GM21737 (cell line): ENCODE results near the gene GGN.

Source experiments
- ATAC-seq: cut with Tn5 transposase; IDR thresholded peaks from one replicate; pipeline ENCODE4 v1.9.1; 2021; ENCODE audit warnings: mild to moderate bottlenecking, moderate library complexity; ENCODE audit not compliant: unreplicated experiment

Gene GGN

DNA sequence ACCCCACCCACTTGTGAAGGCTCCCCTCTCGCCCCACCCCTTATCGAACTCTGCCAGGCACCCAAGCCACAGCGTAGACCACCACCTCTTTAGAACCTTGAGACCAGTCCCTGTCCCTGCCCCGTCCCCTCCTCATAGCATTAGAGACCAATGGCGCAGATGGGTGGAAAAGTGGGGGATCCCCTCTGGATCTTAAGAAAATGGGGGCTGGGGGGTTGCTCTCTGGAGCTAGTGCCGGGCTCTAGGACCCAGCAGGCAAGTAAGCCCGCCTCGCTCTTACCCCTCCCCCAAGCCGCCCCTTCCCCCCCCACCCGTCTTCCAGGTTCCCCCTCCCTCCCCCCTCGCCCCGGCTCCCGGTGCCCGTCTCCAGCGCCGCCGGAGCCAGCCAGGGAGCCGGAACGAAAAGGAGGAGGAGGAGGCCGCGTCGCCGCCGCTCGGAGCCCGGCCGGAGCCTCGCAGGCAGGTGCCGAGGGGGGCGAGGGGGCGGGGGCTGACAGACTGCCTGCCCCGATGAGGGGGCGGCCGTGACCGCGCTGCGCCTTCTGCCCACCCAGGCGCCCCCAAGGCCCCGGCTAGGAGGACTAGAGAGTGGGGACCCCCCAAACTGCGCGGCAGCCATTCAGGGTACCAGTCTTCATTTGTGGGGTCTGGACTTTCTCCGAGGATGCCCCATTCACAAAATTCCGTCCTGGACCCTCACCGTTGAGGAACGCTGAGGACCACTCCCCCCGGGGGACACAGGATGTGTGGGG lies 691 bp upstream of the GGN start, which contains the start of gene SPRED3:
TSS of gene SPRED3 (plus strand) at position 349 of the 752 bp plus-strand sequence. CDS start 1,606 bp downstream, outside the sequence.
- ATAC-seq, result no peak

GRCh38 chr19:38386971-38387549 lies 774 bp downstream of the GGN start:
- ATAC-seq, result no peak

DNA sequence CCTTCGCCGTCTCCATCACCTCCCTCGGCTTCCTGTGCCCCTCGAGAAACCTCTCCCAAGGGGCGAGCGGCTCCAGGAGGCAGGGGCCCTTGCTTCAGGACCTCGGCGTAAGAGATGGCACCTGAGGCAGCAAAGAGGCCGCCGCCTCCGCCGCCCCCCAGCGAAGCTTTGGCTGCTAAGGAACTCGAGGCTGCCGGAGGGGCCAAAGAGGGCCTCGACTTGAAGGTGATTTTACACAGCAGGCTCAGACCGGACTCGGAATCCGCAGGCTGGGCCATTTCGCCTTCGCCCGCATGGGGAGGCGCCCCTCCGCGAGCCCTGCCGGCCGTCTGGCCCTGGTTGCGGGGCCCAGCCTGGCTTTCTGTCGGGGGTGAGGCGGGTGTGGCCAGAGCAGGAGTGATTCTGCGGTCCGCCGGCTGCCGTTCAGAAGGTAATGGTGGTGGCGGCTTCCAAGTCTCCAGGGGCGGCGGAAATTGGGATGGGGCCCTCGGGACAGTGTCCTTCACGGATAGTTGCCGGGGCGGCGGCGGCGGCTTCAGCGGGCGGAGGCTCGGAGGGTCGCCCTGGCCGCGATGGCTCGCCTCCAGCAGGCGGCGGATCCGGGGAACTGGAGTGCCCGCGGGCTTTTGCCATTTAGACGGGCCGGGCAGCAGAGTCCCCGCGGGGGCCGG lies 1.4 kb downstream of the GGN start:
- ATAC-seq, result no peak

GRCh38 chr19:38385804-38386257 lies 2.0 kb downstream of the GGN start:
- no peak for ATAC-seq

- ATAC-seq, result no peak
Observed at GRCh38 chr19:38385057-38385803, 2.6 kb downstream of the GGN start.

- no peak for ATAC-seq
Observed at GRCh38 chr19:38384209-38385027, 3.4 kb downstream of the GGN start.

GRCh38 chr19:38383743-38384142 lies 4.1 kb downstream of the GGN start:
- ATAC-seq, result no peak

- ATAC-seq, result no peak
Observed at GRCh38 chr19:38383184-38383583, 4.7 kb downstream of the GGN start.

- ATAC-seq, result no peak
Observed at GRCh38 chr19:38381138-38381537, 6.7 kb downstream of the GGN start.

DNA sequence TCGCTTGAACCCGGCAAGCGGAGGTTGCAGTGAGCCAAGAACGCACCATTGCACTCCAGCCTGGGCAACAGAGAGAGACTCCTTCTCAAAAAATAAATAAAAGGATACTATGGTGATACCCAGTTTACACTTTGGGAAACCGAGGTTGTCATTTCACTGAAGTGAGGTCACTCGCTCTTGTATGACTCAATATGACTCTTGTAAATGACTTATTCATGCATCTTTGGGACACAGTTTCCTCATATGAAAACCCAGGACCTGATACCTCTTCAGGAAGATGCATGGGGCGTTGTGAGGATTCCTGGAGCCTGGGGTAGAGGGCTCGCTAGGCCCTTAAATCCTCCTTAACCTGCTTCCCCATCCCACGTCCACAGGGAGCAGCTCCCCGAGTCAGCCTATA lies 9.0 kb downstream of the GGN start:
- ATAC-seq, result no peak

DNA sequence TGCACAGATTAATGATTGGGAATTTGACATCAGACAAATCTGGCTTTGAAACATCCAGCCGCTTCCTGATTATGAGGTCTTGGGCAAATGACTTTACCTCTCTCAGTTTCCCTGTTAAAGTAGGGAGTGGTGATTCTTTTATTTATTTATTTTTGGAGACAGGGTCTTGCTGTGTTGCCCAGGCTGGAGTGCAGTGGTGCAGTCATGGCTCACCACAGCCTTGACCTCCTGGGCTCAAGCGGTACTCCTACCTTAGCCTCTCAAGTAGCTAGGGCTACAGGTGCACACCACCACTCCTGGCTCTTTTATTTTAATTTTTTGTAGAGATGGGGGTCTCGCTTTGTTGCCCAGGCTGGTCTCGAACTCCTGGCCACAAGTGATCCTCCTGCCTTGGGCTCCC lies 10.8 kb downstream of the GGN start:
- no peak for ATAC-seq

DNA sequence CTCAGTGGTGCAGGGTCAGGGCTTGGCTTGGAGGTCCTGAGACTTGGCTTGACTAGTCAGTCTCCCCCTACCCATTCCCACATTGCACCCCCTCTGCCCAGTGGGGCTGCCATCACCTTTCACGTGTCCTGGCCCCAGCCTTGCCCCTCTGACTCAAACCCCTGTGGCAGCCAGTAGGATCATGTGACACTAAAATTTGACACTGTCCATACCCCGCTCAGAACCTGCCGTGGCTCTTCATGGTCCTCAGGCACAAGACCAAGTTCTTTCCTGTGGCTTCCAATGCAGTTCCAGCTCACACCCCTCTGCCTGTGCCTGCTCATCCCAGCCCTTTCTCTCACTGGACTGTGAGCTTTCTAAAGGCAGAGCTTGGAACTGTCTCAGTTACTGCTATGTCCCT lies 11.3 kb downstream of the GGN start:
- ATAC-seq, result no peak

GRCh38 chr19:38375748-38376147 lies 12.1 kb downstream of the GGN start:
- no peak for ATAC-seq

- ATAC-seq, result no peak
Observed at GRCh38 chr19:38375098-38375493, 12.7 kb downstream of the GGN start.

DNA sequence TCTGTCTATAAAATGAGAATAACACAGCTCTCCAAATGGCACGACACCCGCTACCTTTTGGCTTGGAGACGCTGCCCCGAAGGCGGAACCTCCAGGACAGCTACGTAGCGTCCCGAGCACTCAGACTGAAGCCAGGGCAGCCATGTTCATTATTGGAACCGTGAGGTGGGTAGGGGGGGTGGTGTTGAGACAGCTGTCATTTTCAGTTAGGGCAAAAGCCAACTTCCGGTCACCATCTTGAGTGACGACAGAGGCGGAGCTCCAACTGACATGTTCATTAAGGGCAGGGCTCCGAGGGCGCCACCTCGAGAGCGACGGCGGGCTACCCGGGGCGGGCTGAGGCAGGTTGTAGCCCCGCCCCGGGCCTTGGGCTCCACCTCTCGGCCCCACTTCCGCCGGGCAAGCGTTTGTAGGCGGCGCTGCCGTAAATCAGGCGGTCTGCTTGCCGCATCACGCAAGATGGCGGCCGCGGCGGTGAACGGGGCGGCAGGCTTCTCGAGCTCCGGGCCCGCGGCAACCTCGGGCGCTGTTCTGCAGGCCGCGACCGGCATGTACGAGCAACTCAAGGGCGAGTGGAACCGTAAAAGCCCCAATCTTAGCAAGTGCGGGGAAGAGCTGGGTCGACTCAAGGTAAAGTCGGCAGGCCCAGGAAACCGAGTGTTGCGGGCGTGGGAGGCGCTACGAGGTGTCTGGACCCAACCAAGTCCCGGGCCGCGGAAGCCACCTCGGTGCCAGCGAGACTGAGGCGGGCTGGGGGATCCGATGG lies 13.3 kb downstream of the GGN start, which contains the start of gene PSMD8:
TSS of gene PSMD8 (plus strand) at position 240 of the 766 bp plus-strand sequence. CDS start at position 271, 31 bp downstream.
- ATAC-seq, result peak; percentile 90

GRCh38 chr19:38373907-38374331 lies 13.9 kb downstream of the GGN start:
- ATAC-seq, result no peak

GRCh38 chr19:38371081-38371480 lies 16.8 kb downstream of the GGN start:
- no peak for ATAC-seq

DNA sequence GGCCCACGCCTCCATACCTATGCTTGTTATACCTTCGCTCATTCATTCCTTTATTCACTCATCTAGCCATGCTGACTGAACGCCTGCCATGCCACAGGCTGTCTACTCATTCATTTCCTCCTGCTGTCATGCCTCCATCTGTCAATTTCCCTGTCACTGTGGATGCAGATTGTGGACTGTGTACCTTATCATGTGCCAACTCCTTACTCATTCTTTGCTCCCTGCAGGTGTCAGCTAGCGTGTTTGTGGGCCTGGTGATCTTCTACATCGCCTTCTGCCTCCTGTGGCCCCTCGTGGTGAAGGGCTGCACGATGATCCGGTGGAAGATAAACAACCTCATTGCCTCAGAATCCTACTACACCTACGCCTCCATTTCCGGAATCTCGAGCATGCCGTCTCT lies 17.5 kb downstream of the GGN start:
- ATAC-seq, result no peak

DNA sequence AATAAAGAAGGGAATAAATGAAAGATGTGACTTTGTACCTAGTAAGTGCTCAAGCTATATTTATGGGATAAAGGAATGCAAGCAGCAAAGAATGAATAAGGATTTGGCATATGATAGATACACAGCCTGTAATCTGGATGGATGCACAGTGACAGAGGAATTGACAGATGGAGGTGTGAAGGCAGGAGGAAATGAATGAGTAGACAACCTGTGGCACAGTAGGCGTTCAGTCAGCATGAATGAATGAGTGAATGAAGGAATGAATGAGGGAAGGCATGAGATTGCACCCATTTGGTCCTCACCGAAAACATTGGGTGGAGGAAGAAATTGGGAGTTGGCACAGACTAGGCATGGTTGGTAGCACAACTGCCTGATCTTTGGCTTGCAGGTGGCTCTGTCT lies 18.2 kb downstream of the GGN start:
- ATAC-seq, result no peak

DNA sequence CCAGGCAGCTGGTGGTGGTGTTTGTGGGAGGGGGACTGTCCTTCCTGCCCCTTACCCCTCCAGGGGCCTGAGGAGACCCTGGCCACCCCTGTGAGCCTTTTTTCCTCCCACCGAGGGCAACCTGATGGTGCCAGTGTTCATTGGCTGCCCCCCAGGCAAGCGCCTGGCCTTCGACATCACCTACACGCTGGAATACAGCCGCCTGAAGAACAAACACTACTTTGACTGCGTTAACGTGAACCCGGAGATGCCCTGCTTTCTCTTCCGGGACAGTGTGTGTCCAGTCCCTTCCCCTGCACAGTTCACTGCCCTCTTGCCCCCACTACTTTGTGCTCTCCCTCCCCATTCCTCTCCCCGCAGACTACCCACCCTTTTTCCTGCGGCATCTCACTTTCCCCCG lies 20.8 kb downstream of the GGN start:
- no peak for ATAC-seq
